Nephron (organoid): ENCODE data around the gene CUX1.

Experiments
- H3K27ac Mint-ChIP-seq, 3 experiments: 2 replicates each; pipeline ENCODE4 v1.8.0; 2020; ENCODE audit warnings: mixed read lengths in 3 of 3, mild to moderate bottlenecking in 2 of 3, moderate library complexity in 1 of 3
- H3K27me3 Mint-ChIP-seq: 2 replicates; pipeline ENCODE4 v1.8.0; 2021; ENCODE audit warnings: low read depth, mild to moderate bottlenecking, moderate library complexity, mixed read lengths
- H3K36me3 Mint-ChIP-seq: 2 replicates; pipeline ENCODE4 v1.8.0; 2020; ENCODE audit warnings: low read depth, mixed read lengths
- H3K4me1 Mint-ChIP-seq: 2 replicates; pipeline ENCODE4 v1.8.0; 2020; ENCODE audit warnings: mixed read lengths
- H3K4me3 Mint-ChIP-seq, 3 experiments: 2 replicates each; pipeline ENCODE4 v1.8.0; 2020; ENCODE audit warnings: mild to moderate bottlenecking in 3 of 3, mixed read lengths in 3 of 3, moderate library complexity in 2 of 3
- H3K9me3 Mint-ChIP-seq: 2 replicates; pipeline ENCODE4 v1.8.0; 2020; ENCODE audit warnings: mixed read lengths
- TF ChIP-seq, protein P1 (sequence below), 3 experiments: fragments of 200-600 bp; sonication (generic); IDR thresholded peaks; one replicate each; pipeline ENCODE4 v1.5.0; 2021; ENCODE audit warnings: antibody characterized with exemption in 3 of 3; ENCODE audit not compliant: unreplicated experiment in 3 of 3

Gene CUX1

DNA sequence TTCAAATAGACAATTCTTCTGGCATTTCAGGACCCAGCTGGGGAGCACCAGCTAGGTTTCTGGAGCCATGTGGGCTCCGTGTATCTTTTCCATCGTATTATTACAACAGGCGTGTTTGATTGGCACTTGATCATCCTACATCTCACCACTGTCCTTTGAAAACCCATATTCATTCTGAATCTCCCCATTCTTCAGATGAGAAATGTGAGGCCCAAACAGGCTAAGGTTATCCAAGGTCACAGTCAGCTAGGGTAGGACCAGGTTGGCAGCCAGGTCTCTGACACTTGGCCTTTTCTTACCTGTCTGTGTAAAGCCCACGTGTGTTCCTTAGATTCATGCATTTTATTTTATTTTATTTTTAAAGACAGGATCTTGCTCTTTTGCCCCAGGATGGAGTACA lies 366.9 kb downstream of the CUX1 start:
- Mint-ChIP-seq H3K4me3 (no peak overlapping the region), H3K9me3 (no peaks in the 10 kb centered on the region), H3K27me3 (no peaks in the 10 kb centered on the region), H3K4me1 (peaks cover 8% of the 10 kb centered on the region), H3K36me3 (peaks cover 52% of the 10 kb centered on the region), H3K27ac (no peak overlapping the region)
- TF ChIP-seq, protein P1, sequence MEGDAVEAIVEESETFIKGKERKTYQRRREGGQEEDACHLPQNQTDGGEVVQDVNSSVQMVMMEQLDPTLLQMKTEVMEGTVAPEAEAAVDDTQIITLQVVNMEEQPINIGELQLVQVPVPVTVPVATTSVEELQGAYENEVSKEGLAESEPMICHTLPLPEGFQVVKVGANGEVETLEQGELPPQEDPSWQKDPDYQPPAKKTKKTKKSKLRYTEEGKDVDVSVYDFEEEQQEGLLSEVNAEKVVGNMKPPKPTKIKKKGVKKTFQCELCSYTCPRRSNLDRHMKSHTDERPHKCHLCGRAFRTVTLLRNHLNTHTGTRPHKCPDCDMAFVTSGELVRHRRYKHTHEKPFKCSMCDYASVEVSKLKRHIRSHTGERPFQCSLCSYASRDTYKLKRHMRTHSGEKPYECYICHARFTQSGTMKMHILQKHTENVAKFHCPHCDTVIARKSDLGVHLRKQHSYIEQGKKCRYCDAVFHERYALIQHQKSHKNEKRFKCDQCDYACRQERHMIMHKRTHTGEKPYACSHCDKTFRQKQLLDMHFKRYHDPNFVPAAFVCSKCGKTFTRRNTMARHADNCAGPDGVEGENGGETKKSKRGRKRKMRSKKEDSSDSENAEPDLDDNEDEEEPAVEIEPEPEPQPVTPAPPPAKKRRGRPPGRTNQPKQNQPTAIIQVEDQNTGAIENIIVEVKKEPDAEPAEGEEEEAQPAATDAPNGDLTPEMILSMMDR (IDR thresholded peaks at IDR 0.05; ENCODE audit: unreplicated experiment in 3 of 3) = no peak

DNA sequence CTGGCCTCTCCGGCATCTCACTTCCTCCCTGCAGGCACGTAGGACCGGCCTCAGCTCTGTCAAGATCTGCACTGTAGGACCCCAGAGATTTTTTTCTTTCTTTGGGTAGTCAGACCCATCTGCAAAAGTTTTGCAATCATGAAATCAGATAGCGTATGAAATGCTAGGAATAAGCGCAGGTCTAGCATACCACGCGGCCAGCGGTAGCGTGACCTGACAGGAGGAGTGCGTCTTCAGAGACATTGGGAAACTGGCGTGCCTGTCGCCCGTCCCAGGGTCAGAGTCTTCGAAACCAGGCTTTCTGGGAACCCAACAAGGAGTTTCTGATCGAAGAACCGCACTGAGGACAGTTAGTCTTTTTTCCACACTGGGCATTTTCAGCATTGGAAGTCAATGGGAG lies 368.4 kb downstream of the CUX1 start:
- H3K4me1 Mint-ChIP-seq = peaks cover 8% of the 10 kb centered on the region
- no peak overlapping the region for H3K27ac Mint-ChIP-seq
- no peak overlapping the region for H3K4me3 Mint-ChIP-seq
- H3K36me3 Mint-ChIP-seq = peaks cover 55% of the 10 kb centered on the region
- H3K27me3 Mint-ChIP-seq = no peaks in the 10 kb centered on the region
- no peaks in the 10 kb centered on the region for H3K9me3 Mint-ChIP-seq
- TF ChIP-seq, protein P1 (IDR thresholded peaks at IDR 0.05; ENCODE audit: unreplicated experiment in 3 of 3) = no peak

DNA sequence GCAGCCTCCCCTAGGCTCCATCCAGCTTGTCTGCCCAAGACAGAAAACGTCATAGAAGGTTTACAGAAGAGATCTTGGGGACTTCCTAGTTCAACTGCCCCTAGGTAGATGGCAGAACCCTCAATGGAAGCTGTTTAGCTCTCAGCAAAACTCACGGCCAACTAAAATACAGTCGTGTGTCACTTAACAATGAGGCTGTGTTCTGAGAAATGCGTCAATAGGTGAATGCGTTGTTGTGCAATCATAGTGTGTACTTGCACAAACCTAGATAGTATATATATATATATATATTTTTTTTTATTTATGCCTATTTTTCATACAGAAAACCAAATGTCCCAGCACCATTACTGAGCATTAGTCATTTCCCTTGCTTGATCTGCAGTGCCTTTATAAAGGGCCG lies 368.9 kb downstream of the CUX1 start:
- Mint-ChIP-seq H3K27ac (no peak overlapping the region), H3K4me1 (peaks cover 8% of the 10 kb centered on the region), H3K36me3 (peaks cover 56% of the 10 kb centered on the region), H3K9me3 (no peaks in the 10 kb centered on the region), H3K4me3 (no peak overlapping the region), H3K27me3 (no peaks in the 10 kb centered on the region)
- TF ChIP-seq, protein P1 (IDR thresholded peaks at IDR 0.05; ENCODE audit: unreplicated experiment in 3 of 3) = no peak

DNA sequence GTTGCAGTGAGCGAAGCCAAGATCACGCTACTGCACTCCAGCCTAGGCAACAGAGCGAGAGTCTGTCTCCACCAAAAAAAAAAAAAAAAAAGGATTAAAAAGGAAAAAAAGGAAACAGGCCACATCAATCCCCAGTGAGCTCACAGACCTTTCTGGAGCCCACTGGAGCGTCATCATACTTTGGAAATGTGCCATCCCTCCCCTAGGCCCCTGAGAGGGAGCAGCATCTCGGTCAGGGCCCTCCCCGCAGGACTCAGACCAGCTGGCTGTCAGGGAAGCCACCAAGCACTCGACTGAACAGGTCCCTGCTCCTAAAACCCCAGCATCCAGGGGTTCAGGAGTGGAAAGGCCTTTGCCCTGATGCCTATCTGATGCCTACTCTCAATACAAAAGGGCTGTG lies 371.3 kb downstream of the CUX1 start:
- no peaks in the 10 kb centered on the region for H3K27me3 Mint-ChIP-seq
- TF ChIP-seq, protein P1 (IDR thresholded peaks at IDR 0.05; ENCODE audit: unreplicated experiment in 3 of 3) = no peak
- H3K9me3 Mint-ChIP-seq = no peaks in the 10 kb centered on the region
- no peak overlapping the region for H3K4me3 Mint-ChIP-seq
- H3K27ac Mint-ChIP-seq = no peak overlapping the region
- H3K36me3 Mint-ChIP-seq = peaks cover 66% of the 10 kb centered on the region
- no peaks in the 10 kb centered on the region for H3K4me1 Mint-ChIP-seq

DNA sequence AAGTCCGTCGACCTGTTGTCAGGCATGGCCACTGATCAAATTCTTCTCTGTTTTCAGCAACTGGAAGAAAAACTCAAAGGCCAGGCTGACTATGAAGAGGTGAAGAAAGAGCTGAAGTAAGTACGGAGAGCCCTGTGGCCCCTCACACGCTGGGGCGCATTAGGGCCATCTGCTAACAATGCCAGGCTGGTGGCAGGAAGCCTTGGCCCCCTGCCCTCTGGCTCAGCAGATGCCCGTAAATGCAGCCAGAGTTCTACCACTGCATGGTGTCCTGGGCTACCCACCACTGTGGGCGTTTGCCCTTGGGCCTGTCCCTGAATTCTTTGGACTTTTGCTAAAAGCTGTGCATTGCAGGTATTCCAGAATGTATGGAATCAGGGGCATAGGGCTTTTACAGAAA lies 372.3 kb downstream of the CUX1 start:
- no peak overlapping the region for H3K27ac Mint-ChIP-seq

DNA sequence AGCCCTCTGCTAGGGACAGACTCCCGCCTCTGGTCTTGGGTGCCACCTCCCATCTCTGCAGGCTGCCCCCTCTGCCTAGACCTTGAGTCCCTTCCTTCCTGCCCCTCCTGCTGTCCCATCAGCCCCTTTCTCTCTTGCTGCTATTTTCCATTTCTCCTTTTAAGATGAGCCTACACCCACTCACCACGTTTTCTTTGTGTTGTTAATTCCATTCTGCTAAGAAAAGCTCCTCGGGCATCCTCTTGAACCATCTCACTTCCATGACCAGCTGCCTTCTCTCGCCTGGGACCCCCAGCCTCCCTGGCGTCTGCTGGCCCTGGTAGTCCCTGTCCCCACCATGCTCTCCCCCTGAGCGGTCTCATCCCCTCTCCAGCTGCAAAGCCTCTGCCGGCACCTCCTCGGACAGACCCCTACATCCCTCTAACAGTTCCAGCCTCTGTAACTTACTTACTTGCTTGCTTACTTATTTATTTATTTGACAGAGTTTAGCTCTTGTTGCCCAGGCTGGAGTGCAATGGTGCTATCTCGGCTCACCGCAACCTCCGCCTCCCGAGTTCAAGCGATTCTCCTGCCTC lies 373.4 kb downstream of the CUX1 start:
- peaks cover 61% of the 10 kb centered on the region for H3K36me3 Mint-ChIP-seq
- H3K27ac Mint-ChIP-seq = no peak overlapping the region
- no peaks in the 10 kb centered on the region for H3K4me1 Mint-ChIP-seq
- no peak overlapping the region for H3K4me3 Mint-ChIP-seq
- TF ChIP-seq, protein P1 (IDR thresholded peaks at IDR 0.05; ENCODE audit: unreplicated experiment in 3 of 3) = no peak
- H3K9me3 Mint-ChIP-seq = no peaks in the 10 kb centered on the region
- no peaks in the 10 kb centered on the region for H3K27me3 Mint-ChIP-seq

More for the DNA sequence above, 372.3 kb downstream of the CUX1 start:
- H3K27me3 Mint-ChIP-seq = no peaks in the 10 kb centered on the region
- peaks cover 64% of the 10 kb centered on the region for H3K36me3 Mint-ChIP-seq
- no peaks in the 10 kb centered on the region for H3K9me3 Mint-ChIP-seq
- TF ChIP-seq, protein P1 (IDR thresholded peaks at IDR 0.05; ENCODE audit: unreplicated experiment in 3 of 3) = no peak
- no peaks in the 10 kb centered on the region for H3K4me1 Mint-ChIP-seq
- H3K4me3 Mint-ChIP-seq = no peak overlapping the region
